ENCODE data around the gene RBM41.

RBM41 gene

DNA sequence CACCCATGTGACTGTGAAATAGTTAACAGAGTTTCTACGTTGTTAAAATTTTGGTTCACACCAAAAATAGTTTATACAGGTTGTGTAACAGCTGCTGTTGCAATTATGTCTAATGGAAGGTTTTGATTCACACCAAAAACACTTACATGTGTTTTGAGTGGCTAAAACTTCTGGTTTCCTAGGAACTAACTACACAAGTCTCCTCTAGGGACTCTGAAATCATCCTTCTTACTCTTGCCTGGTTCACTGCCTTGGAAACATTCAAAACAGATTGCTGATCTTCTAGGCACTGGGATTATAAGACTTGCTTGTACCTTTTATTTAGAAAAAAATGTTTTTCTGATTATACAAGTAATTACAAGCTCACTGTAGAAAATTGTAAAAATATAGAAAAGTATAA is 103.7 kb downstream of the RBM41 start:
- no peak for DNase-seq
